ENCODE results near the gene LYSMD1.
A peak's percentile ranks its signal among the peaks of the same experiment; 100 is the strongest.

Gene LYSMD1

GRCh38 chr1:151198254-151199127 is 32.8 kb upstream of the LYSMD1 start, which contains the start of gene PIP5K1A (continued):
- TF ChIP-seq KLF1 (tag by site-specific recombination; IDR thresholded peaks at IDR 0.05), result no peak
- peak; percentile 29; the same call in 1 of the 2 replicates for TF ChIP-seq ZNF513 (tag by site-specific recombination; IDR thresholded peaks at IDR 0.05)
- TF ChIP-seq ZNF10 (tag by site-specific recombination; IDR thresholded peaks at IDR 0.05), result no peak
- TF ChIP-seq ZNF558 (tag by site-specific recombination; IDR thresholded peaks at IDR 0.05), result peak; percentile 15; the same call in 1 of the 2 replicates
- peak; percentile 81 for TF ChIP-seq ZNF362 (tag by site-specific recombination; IDR thresholded peaks at IDR 0.05)
- no peak for TF ChIP-seq MEIS1 (CRISPR knock-in tag; IDR thresholded peaks at IDR 0.05; ENCODE audit: borderline replicate concordance)
- TF ChIP-seq ZXDB (tag by site-specific recombination; IDR thresholded peaks at IDR 0.05), result peak; percentile 82
- no peak for TF ChIP-seq ZNF174 (tag by site-specific recombination; IDR thresholded peaks at IDR 0.05)
- no peak for TF ChIP-seq ZNF776 (tag by site-specific recombination; IDR thresholded peaks at IDR 0.05; ENCODE audit: borderline replicate concordance)
- TF ChIP-seq KLF8 (tag by site-specific recombination; IDR thresholded peaks at IDR 0.05), result peak; percentile 35; the same call in 1 of the 2 replicates
- TF ChIP-seq ZBTB7A (tag by site-specific recombination; IDR thresholded peaks at IDR 0.05; ENCODE audit: low read depth), result peak; percentile 13; the same call in 1 of the 2 replicates
- no peak for TF ChIP-seq ZNF843 (tag by site-specific recombination; IDR thresholded peaks at IDR 0.05)
- TF ChIP-seq TCF7L2 (IDR thresholded peaks at IDR 0.05; ENCODE audit: borderline replicate concordance, low read depth, low read length), result peak; percentile 84; the same call in 1 of the 2 replicates
- TF ChIP-seq ZSCAN16 (tag by site-specific recombination; IDR thresholded peaks at IDR 0.05), result no peak
- TF ChIP-seq KLF10 (tag by site-specific recombination; IDR thresholded peaks at IDR 0.05), result peak; percentile 9; the same call in 1 of the 2 replicates
- TF ChIP-seq ZNF394 (tag by site-specific recombination; IDR thresholded peaks at IDR 0.05; ENCODE audit: borderline replicate concordance), result peak; percentile 21; the same call in 1 of the 2 replicates
- TF ChIP-seq SETDB1 (IDR thresholded peaks at IDR 0.05; ENCODE audit: insufficient read length, low read length), result no peak
- no peak for TF ChIP-seq ZNF23 (tag by site-specific recombination; IDR thresholded peaks at IDR 0.05; ENCODE audit: borderline replicate concordance)
- no peak for TF ChIP-seq PRDM1 (tag by site-specific recombination; IDR thresholded peaks at IDR 0.05)
- no peak for TF ChIP-seq FEZF1 (tag by site-specific recombination; IDR thresholded peaks at IDR 0.05)
- TF ChIP-seq ZBTB44 (tag by site-specific recombination; IDR thresholded peaks at IDR 0.05), result no peak
- no peak for TF ChIP-seq ZNF302 (tag by site-specific recombination; IDR thresholded peaks at IDR 0.05; ENCODE audit: low read depth)
- no peak for TF ChIP-seq ZNF610 (tag by site-specific recombination; IDR thresholded peaks at IDR 0.05; ENCODE audit: borderline replicate concordance)
- no peak for TF ChIP-seq ZNF654 (tag by site-specific recombination; IDR thresholded peaks at IDR 0.05; ENCODE audit: low read depth)
- no peak for TF ChIP-seq ZFP3 (tag by site-specific recombination; IDR thresholded peaks at IDR 0.05; ENCODE audit: low read depth)
- no peak for TF ChIP-seq OSR2 (tag by site-specific recombination; IDR thresholded peaks at IDR 0.05)
- no peak for TF ChIP-seq ZNF792 (tag by site-specific recombination; IDR thresholded peaks at IDR 0.05)
- TF ChIP-seq PATZ1 (tag by site-specific recombination; IDR thresholded peaks at IDR 0.05), result peak; percentile 49; the same call in 1 of the 2 replicates
- TF ChIP-seq ZNF266 (tag by site-specific recombination; IDR thresholded peaks at IDR 0.05; ENCODE audit: low read depth), result no peak
- TF ChIP-seq ZBTB17 (tag by site-specific recombination; IDR thresholded peaks at IDR 0.05), result peak; percentile 88
- no peak for TF ChIP-seq ZNF639 (tag by site-specific recombination; IDR thresholded peaks at IDR 0.05)
- 0 out of 2 replicates have a peak, but pooled peaks have one; percentile 5 for TF ChIP-seq ZBTB8A (tag by site-specific recombination; IDR thresholded peaks at IDR 0.05)
